Right lobe of liver (tissue), 4 donors: Measurements from ENCODE around the gene IL24.

ENCODE experiments used
- CTCF ChIP-seq, 4 donors: fragments of 200-600 bp in 3 of 4; fragments of 450-650 bp in 1 of 4; IDR thresholded peaks; one replicate each; pipeline versions ENCODE4 v1.5.1 to v1.8.0; 2016 to 2022; ENCODE audit warnings: antibody characterized with exemption in 4 of 4, mild to moderate bottlenecking in 2 of 4
- POLR2A ChIP-seq: fragments of 450-650 bp; IDR thresholded peaks from one replicate; pipeline ENCODE4 v1.6.1; 2017; ENCODE audit warnings: antibody characterized with exemption, mild to moderate bottlenecking
- donor health status: DM: no; HTN: no; CAD: no.
- donor health status: DM: no; HTN: no; CAD: no.
- donor health status: DM: no; HTN: yes; CAD: no.

- TF ChIP-seq CTCF (IDR thresholded peaks at IDR 0.05) (no peak), POLR2A (no peak)
These were observed 43.3 kb downstream of the IL24 start for GRCh38 chr1:206940588-206940936.
